H1 (cell line): ENCODE measurements around the gene PHC2.

Experiments used
- CHD2 ChIP-seq: IDR thresholded peaks from 2 replicates; pipeline ENCODE4 v1.6.1; 2012; ENCODE audit warnings: low read length, improper control_type of control experiment
- CTCF ChIP-seq, 3 experiments: IDR thresholded peaks; 1 replicate in 2 of 3; 2 replicates in 1 of 3; pipeline versions ENCODE4 v1.5.1 to v1.6.1; 2011; ENCODE audit warnings: low read length in 3 of 3, mild to moderate bottlenecking in 3 of 3, inconsistent platforms in 2 of 3, low read depth in 1 of 3, moderate library complexity in 1 of 3; ENCODE audit not compliant: insufficient read depth in 1 of 3; ENCODE audit errors: control extremely low read depth in 1 of 3
- EZH2 ChIP-seq: fragments of 200-600 bp; sonication (generic); IDR thresholded peaks from 2 replicates; pipeline ENCODE4 v1.7.1; 2012; ENCODE audit warnings: low read depth, mild to moderate bottlenecking, moderate library complexity, low read length, inconsistent platforms; ENCODE audit not compliant: severe bottlenecking
- POLR2A ChIP-seq, 2 experiments: IDR thresholded peaks; 1 replicate in 1 of 2; 2 replicates in 1 of 2; pipeline ENCODE4 v1.6.1; 2011; ENCODE audit warnings: low read depth in 2 of 2, low read length in 2 of 2, mild to moderate bottlenecking in 2 of 2; ENCODE audit errors: control extremely low read depth in 1 of 2
- POLR2AphosphoS5 ChIP-seq: IDR thresholded peaks from 2 replicates; pipeline ENCODE4 v1.6.1; 2011; ENCODE audit warnings: low read depth, low read length
- TBP ChIP-seq: IDR thresholded peaks from 2 replicates; pipeline ENCODE4 v1.6.1; 2011; ENCODE audit warnings: low read depth, low read length, improper control_type of control experiment
- USF2 ChIP-seq: IDR thresholded peaks from 2 replicates; pipeline ENCODE4 v1.6.1; 2011; ENCODE audit warnings: low read length, improper control_type of control experiment

- TF ChIP-seq POLR2A (IDR thresholded peaks at IDR 0.05; ENCODE audit: control extremely low read depth in 1 of 2, low read depth in 2 of 2, low read length in 2 of 2) (no peak), CHD2 (no peak), CTCF (IDR thresholded peaks at IDR 0.05; ENCODE audit: control extremely low read depth in 1 of 3, insufficient read depth in 1 of 3, low read depth in 1 of 3, low read length in 3 of 3) (no peak), USF2 (no peak), TBP (no peak), POLR2AphosphoS5 (no peak), EZH2 (no peak)
Measured at GRCh38 chr1:33361532-33362235, 69.2 kb downstream of the PHC2 start.
